IPS-NIHi7 (cell line): ENCODE data around the gene MCM9.

Experiments
- DNase-seq: peaks from one replicate; pipeline ENCODE4 v3.0.0; 2012; ENCODE audit warnings: mixed read lengths; ENCODE audit errors: extremely low spot score

MCM9 gene

DNA sequence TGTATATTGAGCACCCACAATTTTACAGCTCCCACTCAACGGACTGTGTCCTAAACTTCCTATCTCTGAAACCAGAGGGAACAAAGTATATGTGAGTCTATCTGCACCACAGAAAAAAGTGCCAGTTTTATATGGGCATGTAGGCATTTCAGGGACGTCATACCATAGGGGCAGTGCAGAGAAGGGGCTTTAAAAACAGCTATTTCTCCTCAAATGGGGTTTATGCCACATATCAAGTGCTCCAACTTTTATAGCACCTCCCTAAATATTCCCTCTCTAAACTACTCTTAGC, 69.9 kb downstream of the MCM9 start:
- DNase-seq = no peak

DNA sequence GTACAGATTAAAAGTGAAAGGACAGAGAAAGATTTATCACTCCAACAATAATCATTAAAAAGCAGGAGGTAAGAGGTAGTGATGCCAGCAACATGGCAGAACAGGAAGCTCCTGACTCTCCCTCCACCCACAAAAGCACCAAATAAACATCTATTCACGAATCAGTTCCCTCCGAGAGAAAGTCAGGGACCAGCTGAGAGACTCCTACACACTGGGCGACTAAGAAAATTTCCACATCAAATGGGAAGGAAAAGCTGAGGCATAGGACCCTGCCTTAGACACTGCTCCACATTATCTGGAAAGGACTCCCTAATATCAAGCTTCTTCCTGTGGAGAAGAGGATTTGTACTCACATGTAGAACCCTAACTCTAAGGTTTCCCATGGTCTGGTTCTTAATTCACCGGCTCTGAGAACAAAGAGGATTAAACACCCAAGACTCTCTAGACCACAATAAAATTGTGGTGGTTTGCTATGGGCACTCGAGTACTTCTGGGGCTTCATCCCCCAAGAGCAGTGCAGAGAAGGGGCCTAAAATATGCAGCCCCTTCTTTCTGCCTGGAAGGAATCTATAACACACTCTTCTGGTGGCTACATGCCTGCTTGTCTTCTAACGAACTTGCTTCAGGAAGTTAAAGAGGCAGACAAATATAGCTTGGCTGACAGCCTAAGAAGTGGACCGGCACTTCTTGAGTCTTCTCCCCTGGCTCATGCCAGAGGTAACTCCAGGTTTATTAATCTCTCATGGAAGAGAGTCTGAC, 70.4 kb downstream of the MCM9 start:
- no peak for DNase-seq

GRCh38 chr6:118862443-118862842, 72.5 kb downstream of the MCM9 start:
- no peak for DNase-seq

GRCh38 chr6:118860880-118861279, 74.1 kb downstream of the MCM9 start:
- no peak for DNase-seq

DNA sequence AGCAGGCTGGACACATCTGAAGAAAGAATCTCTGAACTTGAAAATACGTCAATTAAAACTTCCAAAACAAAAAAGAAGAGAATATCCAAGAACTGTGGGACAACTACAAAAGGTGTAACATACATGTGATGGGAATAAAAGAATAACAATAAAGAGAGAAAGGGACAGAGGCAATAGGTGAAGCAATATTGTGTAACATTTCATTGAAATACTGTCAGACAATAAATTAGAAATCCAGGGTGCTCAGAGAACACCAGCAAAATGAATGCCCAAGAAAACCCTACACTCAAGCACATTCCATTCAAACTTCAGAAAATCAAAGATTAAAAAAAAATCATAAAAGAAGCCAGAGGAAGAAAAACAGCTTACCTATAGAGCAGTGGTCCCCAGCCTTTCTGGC, 74.6 kb downstream of the MCM9 start:
- no peak for DNase-seq

DNA sequence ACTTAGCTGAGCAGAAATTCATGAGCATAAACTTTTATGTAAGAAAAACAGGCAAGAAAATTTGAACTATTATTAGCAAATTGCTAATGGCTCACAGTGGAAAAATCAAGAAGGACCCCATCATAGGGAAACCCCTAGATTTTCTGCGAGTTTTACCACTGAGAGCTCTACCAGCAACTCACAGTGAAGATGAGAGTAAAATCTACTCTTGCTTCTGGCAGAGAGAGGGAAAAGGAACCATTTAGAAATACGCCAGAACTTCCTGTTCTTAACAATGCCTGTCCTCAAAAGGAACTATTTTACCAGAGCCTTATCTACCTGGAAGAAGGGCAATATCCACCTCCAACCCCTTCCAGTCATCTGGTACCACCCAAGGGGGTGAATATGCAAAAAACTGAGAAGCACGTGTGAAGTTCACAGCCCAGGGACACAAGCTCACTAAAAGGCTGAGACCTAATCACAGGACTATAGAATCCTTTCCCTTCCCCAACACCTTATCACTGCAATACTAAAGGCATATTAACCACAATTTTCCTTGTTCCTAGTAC, 75.4 kb downstream of the MCM9 start:
- DNase-seq = no peak

GRCh38 chr6:118856301-118856700, 78.7 kb downstream of the MCM9 start:
- no peak for DNase-seq

- no peak for DNase-seq
Observed at GRCh38 chr6:118853408-118853807, 81.6 kb downstream of the MCM9 start.

- DNase-seq = no peak
Observed at GRCh38 chr6:118844915-118845314, 90.0 kb downstream of the MCM9 start.

- DNase-seq = no peak
Observed at GRCh38 chr6:118843685-118844390, 91.1 kb downstream of the MCM9 start.

GRCh38 chr6:118830691-118831090, 104.3 kb downstream of the MCM9 start:
- no peak for DNase-seq

- no peak for DNase-seq
Observed at GRCh38 chr6:118829817-118830478, 105.0 kb downstream of the MCM9 start.

DNA sequence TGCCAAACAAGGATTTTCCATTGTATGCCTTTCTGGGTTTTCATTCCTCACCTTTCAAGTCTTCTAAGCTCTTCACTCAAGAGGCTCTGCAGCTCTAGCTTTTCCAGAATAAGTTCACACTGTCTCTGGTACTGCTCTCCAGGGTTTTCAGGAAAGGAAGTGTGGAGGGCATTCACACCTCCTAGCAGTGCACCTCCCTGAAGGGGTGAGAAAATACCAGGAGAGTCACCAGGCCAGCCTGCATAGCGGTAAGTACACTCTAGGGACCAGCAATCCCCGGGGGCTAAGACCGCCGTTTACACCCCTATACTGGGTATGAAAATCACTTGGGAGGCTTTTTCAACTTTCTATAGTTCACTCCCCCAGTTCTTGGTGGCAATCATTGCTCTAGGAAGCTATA, 108.9 kb downstream of the MCM9 start:
- no peak for DNase-seq

GRCh38 chr6:118825661-118826060, 109.3 kb downstream of the MCM9 start:
- no peak for DNase-seq

- no peak for DNase-seq
Observed at GRCh38 chr6:118815495-118815894, 119.5 kb downstream of the MCM9 start.

GRCh38 chr6:118813775-118814174, 121.2 kb downstream of the MCM9 start:
- no peak for DNase-seq

DNA sequence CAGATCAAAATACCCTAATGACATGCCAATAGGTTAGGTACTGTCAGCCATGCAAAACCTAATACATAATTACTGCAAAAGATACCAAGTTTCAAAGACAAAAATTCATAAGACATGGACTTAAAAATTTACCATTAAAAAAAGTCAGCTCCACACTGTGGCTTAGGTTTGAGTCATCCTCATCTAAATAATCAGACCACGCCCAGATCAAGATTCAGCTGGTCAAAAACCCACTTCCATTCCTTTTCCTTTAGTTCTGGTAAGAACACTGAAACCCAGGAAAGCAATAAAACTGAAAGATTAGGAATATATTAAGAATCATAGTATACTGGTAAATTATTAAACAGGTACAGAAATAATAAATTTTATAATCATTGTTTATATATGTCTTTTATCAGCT, 122.0 kb downstream of the MCM9 start:
- DNase-seq = no peak

GRCh38 chr6:118810420-118811027, 124.4 kb downstream of the MCM9 start:
- DNase-seq = no peak

DNA sequence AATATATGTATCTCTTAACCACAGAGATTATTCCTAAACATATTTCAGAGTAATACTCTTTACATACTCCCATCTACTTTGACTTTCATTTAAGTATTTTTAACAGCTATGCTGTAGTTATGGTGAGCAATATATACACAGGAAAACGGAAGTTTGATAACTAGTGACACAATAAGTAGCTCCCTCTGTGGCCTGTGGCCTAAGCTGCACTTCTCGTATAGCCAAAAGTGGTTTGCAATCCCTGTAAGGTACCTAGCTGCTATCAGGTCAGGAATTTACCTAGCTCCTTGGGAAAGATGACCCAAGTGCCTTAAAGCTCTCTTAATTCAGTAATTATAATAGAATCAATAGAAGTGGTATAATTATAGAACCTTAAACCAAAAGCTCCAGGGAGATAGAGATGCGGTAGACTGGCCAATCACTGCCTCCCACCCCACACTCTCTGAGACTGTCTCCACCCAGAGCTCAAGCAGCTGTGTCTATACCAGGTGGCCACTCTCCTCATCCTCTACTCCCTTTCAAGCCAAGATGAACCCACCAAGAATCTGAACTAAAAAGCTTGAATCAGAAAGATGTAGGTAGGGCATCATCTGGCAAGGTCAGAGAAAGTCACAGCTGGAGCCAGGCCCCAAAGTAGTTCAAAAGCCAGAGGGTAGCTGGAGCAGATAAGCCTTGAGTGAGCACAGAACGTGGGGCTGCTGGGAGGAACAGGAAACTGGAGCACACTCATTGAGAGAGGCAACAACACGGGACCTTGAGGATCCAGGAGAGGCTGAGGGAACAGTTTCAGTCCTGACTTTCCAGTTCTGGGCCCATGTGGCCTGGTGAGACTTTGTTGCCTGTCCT, 125.9 kb downstream of the MCM9 start:
- DNase-seq = no peak

GRCh38 chr6:118804091-118804490, 130.9 kb downstream of the MCM9 start:
- DNase-seq = no peak

GRCh38 chr6:118801257-118801656, 133.7 kb downstream of the MCM9 start:
- DNase-seq = no peak
